Fibroblast of villous mesenchyme (primary cell): Measurements from ENCODE around the gene DCUN1D2. TPM values are rescaled to one million over a fixed set of nuclear protein-coding genes. Genes with fewer than 3 reads are reported as not detected.

ENCODE experiments used
- DNase-seq: peaks from one replicate; pipeline ENCODE4 v3.0.0-alpha.2; 2010; ENCODE audit warnings: low read depth
- H3K4me3 ChIP-seq: 2 replicates; pipeline ENCODE4 v1.5.1; 2011; ENCODE audit warnings: low read depth, mild to moderate bottlenecking, low read length
- total RNA-seq: library from RNA; depleted of rRNA; stranded (reverse); fragments of >200 nt; gene quantifications from 2 replicates; pipeline ENCODE4 v1.2.3, GENCODE V29; 2012
- TF ChIP-seq, protein P1 (sequence below): IDR thresholded peaks from 2 replicates; pipeline ENCODE4 v1.5.1; 2012; ENCODE audit warnings: low read depth, mild to moderate bottlenecking, low read length; ENCODE audit not compliant: insufficient read depth

The DCUN1D2 gene
- total RNA-seq, 1 donor, result 13.4 TPM

DNA sequence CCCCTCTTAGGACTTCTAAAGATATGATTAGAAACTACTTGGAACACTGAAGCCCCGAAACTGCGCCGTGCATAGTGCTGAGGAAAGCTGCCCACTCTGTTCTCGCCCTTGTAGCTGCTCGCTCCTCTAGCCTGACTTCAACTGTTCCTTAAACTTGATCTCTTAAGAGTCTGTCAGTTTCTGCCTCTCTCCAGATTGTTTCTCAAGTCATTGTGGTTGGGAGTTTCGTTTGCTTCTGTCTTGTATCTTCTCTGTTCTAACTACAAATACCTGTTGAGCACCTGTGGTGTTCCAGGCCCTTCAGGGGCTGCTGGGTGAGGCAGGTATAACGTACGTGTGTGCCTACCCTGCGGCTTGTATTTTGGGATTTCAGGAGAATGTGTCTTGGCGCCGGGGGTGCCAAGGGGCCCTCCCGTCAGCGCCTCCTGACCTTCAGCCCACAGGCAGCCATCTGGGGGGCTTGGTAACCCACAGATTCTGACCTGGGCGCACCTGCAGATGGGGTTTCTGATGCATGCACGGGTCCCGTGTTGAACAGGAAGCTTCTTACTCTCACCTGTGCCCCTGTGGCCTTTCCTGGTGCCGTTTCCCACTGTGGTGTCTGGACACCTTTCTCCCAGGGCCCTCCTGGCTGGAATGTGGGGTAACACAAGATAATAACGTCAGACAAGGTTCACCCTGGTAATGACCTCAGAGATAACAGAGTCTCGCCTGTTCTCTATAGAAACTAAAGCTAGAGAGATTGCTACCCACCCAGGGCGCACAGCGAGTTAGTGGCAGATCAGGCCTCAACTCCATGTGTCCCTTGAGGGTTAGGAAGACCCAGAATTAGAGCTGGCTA, 17.2 kb upstream of the DCUN1D2 start:
- TF ChIP-seq, protein P1, sequence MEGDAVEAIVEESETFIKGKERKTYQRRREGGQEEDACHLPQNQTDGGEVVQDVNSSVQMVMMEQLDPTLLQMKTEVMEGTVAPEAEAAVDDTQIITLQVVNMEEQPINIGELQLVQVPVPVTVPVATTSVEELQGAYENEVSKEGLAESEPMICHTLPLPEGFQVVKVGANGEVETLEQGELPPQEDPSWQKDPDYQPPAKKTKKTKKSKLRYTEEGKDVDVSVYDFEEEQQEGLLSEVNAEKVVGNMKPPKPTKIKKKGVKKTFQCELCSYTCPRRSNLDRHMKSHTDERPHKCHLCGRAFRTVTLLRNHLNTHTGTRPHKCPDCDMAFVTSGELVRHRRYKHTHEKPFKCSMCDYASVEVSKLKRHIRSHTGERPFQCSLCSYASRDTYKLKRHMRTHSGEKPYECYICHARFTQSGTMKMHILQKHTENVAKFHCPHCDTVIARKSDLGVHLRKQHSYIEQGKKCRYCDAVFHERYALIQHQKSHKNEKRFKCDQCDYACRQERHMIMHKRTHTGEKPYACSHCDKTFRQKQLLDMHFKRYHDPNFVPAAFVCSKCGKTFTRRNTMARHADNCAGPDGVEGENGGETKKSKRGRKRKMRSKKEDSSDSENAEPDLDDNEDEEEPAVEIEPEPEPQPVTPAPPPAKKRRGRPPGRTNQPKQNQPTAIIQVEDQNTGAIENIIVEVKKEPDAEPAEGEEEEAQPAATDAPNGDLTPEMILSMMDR, result no peak
- DNase-seq, result no peak
- H3K4me3 ChIP-seq, result no peak overlapping the region

DNA sequence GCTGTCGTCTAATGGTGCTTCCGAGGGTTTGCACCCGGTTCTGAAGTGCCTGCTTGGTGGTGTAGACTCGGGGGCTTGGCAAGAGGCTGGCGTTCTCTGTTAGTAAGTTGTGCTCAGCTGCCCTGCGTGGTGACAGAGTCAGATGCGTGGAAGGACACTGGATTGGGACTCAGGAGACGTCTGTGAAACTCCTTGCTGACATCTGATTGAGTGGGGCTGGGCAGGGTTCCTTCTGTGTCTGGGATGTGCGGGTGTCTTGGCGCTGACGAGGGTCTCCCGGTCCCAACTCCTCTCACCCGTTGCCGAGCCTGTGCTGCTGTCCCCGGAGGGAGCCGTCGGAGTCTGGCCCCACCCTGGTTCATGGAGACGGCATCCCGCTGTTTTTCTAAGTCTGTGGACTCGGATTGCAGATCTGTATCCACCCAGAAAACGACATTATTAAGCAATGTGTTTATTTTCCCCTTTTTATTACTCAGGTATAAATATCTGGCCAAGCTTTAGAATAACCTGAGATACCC, 16.4 kb upstream of the DCUN1D2 start:
- no peak for DNase-seq
- no peak overlapping the region for H3K4me3 ChIP-seq
- TF ChIP-seq, protein P1, result no peak

DNA sequence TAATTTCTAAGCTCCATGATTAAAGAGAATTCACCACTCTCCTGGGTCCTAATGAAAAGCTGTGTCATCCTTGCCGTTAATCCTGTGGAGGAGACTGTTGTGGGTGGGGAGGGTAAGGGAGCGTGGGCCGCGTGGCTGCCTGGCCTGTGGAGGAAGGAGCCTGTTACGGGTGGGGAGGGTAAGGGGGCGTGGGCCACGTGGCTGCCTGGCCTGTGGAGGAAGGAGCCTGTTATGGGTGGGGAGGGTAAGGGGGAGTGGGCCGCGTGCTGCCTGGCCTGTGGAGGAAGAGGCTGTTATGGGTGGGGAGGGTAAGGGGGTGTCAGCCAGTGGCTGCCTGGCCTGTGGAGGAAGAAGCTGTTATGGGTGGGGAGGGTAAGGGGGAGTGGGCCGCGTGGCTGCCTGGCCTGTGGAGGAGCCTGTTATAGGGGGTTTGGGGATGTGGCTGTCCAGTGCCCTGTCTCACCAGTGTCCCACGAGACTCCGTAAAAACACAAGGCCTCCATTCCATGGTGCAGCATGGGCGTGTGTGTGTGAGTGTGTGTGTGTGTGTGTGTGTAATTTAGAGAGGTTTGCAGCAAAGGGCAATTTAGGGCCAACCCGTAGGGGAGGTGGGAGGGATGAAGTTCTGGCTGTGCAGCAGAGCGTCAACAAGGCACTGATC, 15.6 kb upstream of the DCUN1D2 start:
- TF ChIP-seq, protein P1, result no peak
- DNase-seq, result no peak

DNA sequence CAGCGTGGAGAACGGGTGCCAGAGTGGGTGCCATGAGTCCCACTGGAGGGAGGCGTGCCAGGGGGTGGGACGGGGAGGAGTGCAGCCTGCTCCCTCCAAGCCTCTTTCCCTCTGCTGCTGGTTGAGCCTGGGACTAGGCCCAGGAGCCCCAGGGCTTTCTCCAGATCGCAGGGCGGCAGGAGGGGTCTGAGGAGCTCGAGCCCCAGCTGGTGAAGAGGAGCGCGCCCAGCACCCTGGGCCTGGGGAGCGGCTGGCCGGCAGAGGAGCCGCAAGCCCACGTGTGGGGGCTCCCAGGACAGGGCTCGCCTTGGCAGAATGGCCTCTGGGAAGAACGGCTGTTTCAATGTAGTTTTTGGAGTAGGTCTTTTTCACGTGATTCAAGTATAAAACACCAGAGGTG, 12.2 kb upstream of the DCUN1D2 start:
- no peak for DNase-seq
- no peak overlapping the region for H3K4me3 ChIP-seq
- TF ChIP-seq, protein P1, result no peak

More for the DNA sequence above, 15.6 kb upstream of the DCUN1D2 start:
- no peak overlapping the region for H3K4me3 ChIP-seq

DNA sequence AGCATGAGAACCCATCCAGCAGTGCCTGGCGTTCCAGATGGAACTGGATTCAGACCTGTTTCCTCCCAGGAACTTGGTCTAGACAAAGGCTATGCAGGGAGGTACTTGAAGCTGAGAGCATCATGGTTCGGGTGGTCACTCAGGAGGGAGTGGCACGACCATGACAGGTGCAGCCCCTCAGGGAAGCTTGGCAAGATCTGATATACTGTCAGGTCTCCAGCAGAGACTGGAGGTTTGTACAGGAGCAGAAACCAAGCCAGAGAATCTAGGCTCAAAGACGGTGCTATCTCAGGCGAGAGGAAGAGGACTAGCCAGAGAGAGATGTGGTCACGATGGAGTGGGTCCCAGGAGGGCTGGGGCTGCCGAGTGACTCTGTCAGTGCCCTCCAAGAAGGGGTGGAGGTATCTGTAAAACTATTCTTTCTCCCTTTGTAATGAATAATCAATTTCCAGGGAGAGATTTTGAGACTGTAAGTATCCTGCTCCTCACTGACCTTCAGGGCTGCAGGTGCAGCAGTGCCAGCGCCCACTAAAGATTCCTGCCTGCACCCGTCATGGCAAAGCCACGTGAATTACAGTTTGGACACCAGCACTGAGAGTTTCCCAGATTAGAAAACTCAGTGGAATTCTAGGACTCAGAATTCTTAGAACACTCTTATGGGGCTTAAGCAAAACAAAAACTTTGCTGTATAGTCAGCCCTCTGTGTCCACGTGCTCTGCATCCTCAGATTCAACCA, 10.2 kb upstream of the DCUN1D2 start:
- no peak for DNase-seq

DNA sequence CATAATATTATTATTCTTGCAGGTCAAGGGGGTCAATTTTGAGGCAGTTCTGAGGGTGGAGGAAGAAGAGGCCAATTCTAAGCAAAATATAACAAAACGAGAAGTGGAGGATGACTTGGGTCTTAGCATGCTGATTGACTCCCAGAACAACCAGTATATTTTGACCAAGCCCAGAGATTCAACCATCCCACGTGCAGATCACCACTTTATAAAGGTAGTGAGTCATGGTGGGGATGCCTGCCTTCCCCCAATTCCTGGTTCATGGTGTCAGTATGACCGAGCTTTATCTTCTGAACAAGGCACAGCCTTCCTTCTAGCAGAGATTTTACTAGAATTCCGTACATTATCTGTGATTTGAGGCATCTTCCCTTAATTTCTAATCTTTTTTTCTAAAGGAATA, 9.4 kb upstream of the DCUN1D2 start:
- TF ChIP-seq, protein P1, result no peak
- DNase-seq, result no peak
- no peak overlapping the region for H3K4me3 ChIP-seq

More for the DNA sequence above, 10.2 kb upstream of the DCUN1D2 start:
- TF ChIP-seq, protein P1, result no peak
- no peak overlapping the region for H3K4me3 ChIP-seq
